Measurements from ENCODE around the gene HUS1B. TPM values are rescaled to one million over a fixed set of nuclear protein-coding genes. Genes with fewer than 3 reads are reported as not detected.

The HUS1B gene
- total RNA-seq, 1 experiment from 2014 or later: 0.72 TPM

DNA sequence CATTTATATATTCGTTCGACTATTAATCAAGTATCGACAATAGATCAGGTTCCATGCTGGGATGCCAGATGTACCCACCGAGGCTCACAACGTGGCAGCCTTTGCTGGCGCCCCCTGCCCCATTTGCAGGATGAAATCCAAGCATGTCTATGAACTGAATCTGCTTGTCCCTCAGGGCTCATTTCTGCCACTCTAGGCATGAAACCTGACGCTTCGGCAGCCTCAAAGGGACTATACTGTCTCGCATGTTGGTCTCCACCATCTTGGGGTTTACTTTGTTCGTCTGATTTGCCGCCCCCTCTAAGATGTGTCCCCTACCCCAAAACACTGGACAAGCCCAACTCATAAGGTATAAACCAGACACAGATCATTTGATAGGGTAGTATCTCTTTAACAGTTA, 36.7 kb downstream of the HUS1B start:
- intact Hi-C loops (cut with micrococcal nuclease): loop anchor here (2.0 kb wide), 1 partner anchor 51 kb away; no protein-coding TSS in a partner anchor
- Mint-ChIP-seq H3K4me3 (ENCODE audit: unreplicated experiment) (no peak overlapping the region), H3K9me3 (ENCODE audit: unreplicated experiment) (no peaks in the 10 kb centered on the region), H3K27me3 (ENCODE audit: insufficient read depth, unreplicated experiment) (no peaks in the 10 kb centered on the region), H3K36me3 (ENCODE audit: insufficient read depth, unreplicated experiment) (peaks cover 14% of the 10 kb centered on the region), H3K27ac (ENCODE audit: low read depth, unreplicated experiment) (no peak overlapping the region), H3K4me1 (ENCODE audit: insufficient read depth, unreplicated experiment) (no peaks in the 10 kb centered on the region)
- no TSS peak for BruUV-seq (replicated peaks)
- CTCF ChIA-PET: no interaction called here
- no peak for DNase-seq (ENCODE audit: unreplicated experiment)
- TF ChIP-seq, protein P1, sequence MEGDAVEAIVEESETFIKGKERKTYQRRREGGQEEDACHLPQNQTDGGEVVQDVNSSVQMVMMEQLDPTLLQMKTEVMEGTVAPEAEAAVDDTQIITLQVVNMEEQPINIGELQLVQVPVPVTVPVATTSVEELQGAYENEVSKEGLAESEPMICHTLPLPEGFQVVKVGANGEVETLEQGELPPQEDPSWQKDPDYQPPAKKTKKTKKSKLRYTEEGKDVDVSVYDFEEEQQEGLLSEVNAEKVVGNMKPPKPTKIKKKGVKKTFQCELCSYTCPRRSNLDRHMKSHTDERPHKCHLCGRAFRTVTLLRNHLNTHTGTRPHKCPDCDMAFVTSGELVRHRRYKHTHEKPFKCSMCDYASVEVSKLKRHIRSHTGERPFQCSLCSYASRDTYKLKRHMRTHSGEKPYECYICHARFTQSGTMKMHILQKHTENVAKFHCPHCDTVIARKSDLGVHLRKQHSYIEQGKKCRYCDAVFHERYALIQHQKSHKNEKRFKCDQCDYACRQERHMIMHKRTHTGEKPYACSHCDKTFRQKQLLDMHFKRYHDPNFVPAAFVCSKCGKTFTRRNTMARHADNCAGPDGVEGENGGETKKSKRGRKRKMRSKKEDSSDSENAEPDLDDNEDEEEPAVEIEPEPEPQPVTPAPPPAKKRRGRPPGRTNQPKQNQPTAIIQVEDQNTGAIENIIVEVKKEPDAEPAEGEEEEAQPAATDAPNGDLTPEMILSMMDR (IDR thresholded peaks at IDR 0.05; ENCODE audit: unreplicated experiment): no peak
- POLR2A ChIA-PET: no interaction called here

DNA sequence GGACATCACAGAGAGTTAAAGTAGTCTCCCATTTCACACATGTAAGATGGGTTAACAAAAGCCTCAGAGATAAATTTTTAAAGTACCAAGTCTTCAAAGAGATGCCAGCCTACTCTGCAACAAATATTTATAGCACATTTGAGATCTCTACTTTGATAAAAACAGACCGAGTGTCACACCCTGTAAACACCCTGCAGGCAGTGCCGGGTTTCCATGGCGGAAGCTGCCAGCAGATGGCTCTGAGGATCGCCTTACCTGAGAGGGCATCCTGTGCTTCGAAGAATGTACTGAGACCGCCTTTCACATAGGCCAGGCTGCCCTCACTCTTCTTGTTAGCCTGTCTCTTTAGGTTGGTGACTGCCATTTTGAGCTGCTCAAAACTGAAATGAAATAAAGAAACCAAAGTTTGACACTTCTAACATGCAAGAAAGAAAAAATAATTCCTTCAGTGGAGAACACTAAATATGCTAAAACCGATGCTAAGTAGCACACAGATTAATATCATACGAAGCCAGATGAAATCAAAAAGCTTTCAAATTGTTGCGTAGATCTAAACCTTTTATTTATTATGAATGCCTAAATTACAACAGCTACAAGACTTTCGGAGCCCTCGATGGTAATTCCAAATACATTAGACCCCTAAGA, 39.3 kb downstream of the HUS1B start:
- no peaks in the 10 kb centered on the region for H3K9me3 Mint-ChIP-seq (ENCODE audit: unreplicated experiment)
- intact Hi-C loops (cut with micrococcal nuclease): loop anchor here (2.0 kb wide), 1 partner anchor 75 kb away; the partner anchor contains the start of gene EXOC2
- ChIA-PET CTCF (interaction anchor here (0.6 to 1.8 kb wide), 7 partner anchors 10 to 807 kb away, joined by 3 to 5 read pairs (median 4); no protein-coding TSS in a partner anchor), POLR2A (interaction anchor here (1.3 to 1.4 kb wide), 2 partner anchors 62 to 74 kb away, joined by 4 to 5 read pairs; no protein-coding TSS in a partner anchor)
- TF ChIP-seq, protein P1 (IDR thresholded peaks at IDR 0.05; ENCODE audit: unreplicated experiment): no peak
- DNase-seq (ENCODE audit: unreplicated experiment): no peak
- H3K4me1 Mint-ChIP-seq (ENCODE audit: insufficient read depth, unreplicated experiment): no peaks in the 10 kb centered on the region
- H3K27me3 Mint-ChIP-seq (ENCODE audit: insufficient read depth, unreplicated experiment): no peaks in the 10 kb centered on the region
- no TSS peak for BruUV-seq (replicated peaks)
- H3K27ac Mint-ChIP-seq (ENCODE audit: low read depth, unreplicated experiment): no peak overlapping the region
- no peak overlapping the region for H3K4me3 Mint-ChIP-seq (ENCODE audit: unreplicated experiment)
- H3K36me3 Mint-ChIP-seq (ENCODE audit: insufficient read depth, unreplicated experiment): peaks cover 33% of the 10 kb centered on the region

DNA sequence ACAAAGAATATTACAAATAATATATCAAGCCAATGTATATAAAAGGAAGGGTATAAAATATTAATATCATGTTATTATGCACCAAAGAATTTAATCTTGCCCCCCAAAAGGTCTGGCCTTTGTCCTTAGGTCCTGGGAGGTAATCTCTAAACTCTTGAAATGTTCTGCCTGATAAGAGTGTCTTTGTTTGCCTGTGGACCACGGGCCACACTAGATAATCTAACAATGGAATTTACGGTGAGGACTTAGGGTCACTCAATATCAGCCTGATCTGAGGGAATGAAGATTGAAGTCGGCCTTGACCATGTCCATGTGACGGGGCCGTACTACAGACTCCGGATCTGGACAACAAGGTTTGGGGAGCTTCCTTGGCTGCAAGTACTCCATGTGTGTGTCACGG, 42.9 kb downstream of the HUS1B start:
- Mint-ChIP-seq H3K27me3 (ENCODE audit: insufficient read depth, unreplicated experiment) (no peaks in the 10 kb centered on the region), H3K4me1 (ENCODE audit: insufficient read depth, unreplicated experiment) (no peaks in the 10 kb centered on the region), H3K4me3 (ENCODE audit: unreplicated experiment) (no peak overlapping the region), H3K9me3 (ENCODE audit: unreplicated experiment) (no peaks in the 10 kb centered on the region), H3K27ac (ENCODE audit: low read depth, unreplicated experiment) (no peak overlapping the region), H3K36me3 (ENCODE audit: insufficient read depth, unreplicated experiment) (peaks cover 47% of the 10 kb centered on the region)
- TF ChIP-seq, protein P1 (IDR thresholded peaks at IDR 0.05; ENCODE audit: unreplicated experiment): no peak
- BruUV-seq (replicated peaks): no TSS peak
- DNase-seq (ENCODE audit: unreplicated experiment): no peak
- intact Hi-C loops (cut with micrococcal nuclease): no loop called here
- ChIA-PET CTCF (interaction anchor here (0.9 to 1.5 kb wide), 3 partner anchors 11 to 108 kb away, joined by 3 to 6 read pairs (median 4); no protein-coding TSS in a partner anchor), POLR2A (no interaction called here)

DNA sequence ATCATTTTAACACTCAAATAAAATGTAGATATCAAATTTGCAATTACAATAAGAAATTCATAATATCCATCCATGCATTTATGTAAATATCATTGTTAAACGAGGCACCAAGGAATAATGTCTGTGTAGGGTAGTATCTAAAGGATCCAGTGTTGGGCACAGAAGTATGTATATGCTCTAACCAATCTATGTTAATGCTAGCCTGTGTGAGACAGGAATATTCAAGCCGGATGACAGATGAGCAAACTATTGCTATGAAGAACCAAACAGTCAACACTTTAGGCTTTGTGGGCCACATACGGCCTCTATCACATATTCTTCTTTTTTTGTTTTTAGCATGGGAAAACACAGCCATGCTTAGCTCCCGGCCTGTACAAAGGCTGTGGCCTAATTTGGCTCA, 45.0 kb downstream of the HUS1B start:
- Mint-ChIP-seq H3K27me3 (ENCODE audit: insufficient read depth, unreplicated experiment) (no peaks in the 10 kb centered on the region), H3K4me1 (ENCODE audit: insufficient read depth, unreplicated experiment) (no peaks in the 10 kb centered on the region), H3K36me3 (ENCODE audit: insufficient read depth, unreplicated experiment) (peaks cover 40% of the 10 kb centered on the region), H3K9me3 (ENCODE audit: unreplicated experiment) (no peaks in the 10 kb centered on the region), H3K4me3 (ENCODE audit: unreplicated experiment) (no peak overlapping the region), H3K27ac (ENCODE audit: low read depth, unreplicated experiment) (no peak overlapping the region)
- BruUV-seq (replicated peaks): no TSS peak
- TF ChIP-seq, protein P1 (IDR thresholded peaks at IDR 0.05; ENCODE audit: unreplicated experiment): no peak
- DNase-seq (ENCODE audit: unreplicated experiment): no peak
- intact Hi-C loops (cut with micrococcal nuclease): no loop called here
- POLR2A ChIA-PET: no interaction called here
- CTCF ChIA-PET: no interaction called here
